HCT116 (cell line): ENCODE measurements around the gene FAH. TPM values are rescaled to one million over a fixed set of nuclear protein-coding genes. Genes with fewer than 3 reads are reported as not detected.

Experiments
- ATAC-seq: fragments of 200-7000 bp; cut with Tn5 transposase; 2 replicates; pipeline ENCODE4 v1.9.1; 2020; ENCODE audit warnings: mild to moderate bottlenecking, moderate library complexity
- BruUV-seq: library from RNA; stranded (reverse); fragments of 400-500 nt; replicated peaks from 2 replicates; lab custom pipeline; 2021; lab: Mats Ljungman, UMichigan
- CTCF ChIA-PET: fragments of 300-600 bp; sonication (Branson Sonifier 250); formaldehyde crosslinking; loops from one replicate; lab custom pipeline; 2021; ENCODE audit warnings: antibody characterized with exemption; lab: Charles Lee
- POLR2A ChIA-PET: fragments of 300-600, 350-600 bp; sonication (Branson Sonifier 250); formaldehyde crosslinking; loops from one replicate; lab custom pipeline; 2021; ENCODE audit warnings: antibody characterized with exemption; lab: Charles Lee
- RAD21 ChIA-PET, 2 experiments: fragments of 300-600 bp; sonication (Branson Sonifier 250); formaldehyde crosslinking; loops; one replicate each; lab custom pipeline; 2023; ENCODE audit warnings: low total read pairs in 2 of 2; ENCODE audit not compliant: uncharacterized antibody in 2 of 2, unreplicated experiment in 2 of 2, low non-redundant PET in 1 of 2; lab: Charles Lee
- DNase-seq: peaks from one replicate; pipeline ENCODE4 v3.0.0-alpha.2; 2010; ENCODE audit warnings: low read depth, low spot score
- H2AFZ ChIP-seq: fragments of 200-600 bp; shearing (Covaris generic), sonication (generic); 2 replicates; pipeline ENCODE4 v1.6.1; 2017; ENCODE audit warnings: low read depth, mixed run types, mixed read lengths, antibody characterized with exemption, low read length; ENCODE audit not compliant: poor library complexity, severe bottlenecking
- H3K27ac ChIP-seq: 2 replicates; pipeline ENCODE4 v1.5.1; 2012; ENCODE audit warnings: low read depth, low read length
- H3K27me3 ChIP-seq: fragments of 200-600 bp; sonication (generic); 2 replicates; pipeline ENCODE4 v1.6.1; 2016; ENCODE audit warnings: mixed run types, low read length, mixed read lengths; ENCODE audit not compliant: insufficient read depth
- H3K36me3 ChIP-seq, 2 experiments: fragments of 200-500 bp in 1 of 2; fragments of 200-600 bp in 1 of 2; sonication (Bioruptor generic) in 1 of 2; sonication (generic) in 1 of 2; 2 replicates each; pipeline versions ENCODE4 v1.5.1 to v1.6.1; 2014 to 2016; ENCODE audit warnings: low read length in 2 of 2, inconsistent platforms in 1 of 2, mixed read lengths in 1 of 2, mixed run types in 1 of 2; ENCODE audit not compliant: insufficient read depth in 2 of 2, control insufficient read depth in 1 of 2
- H3K4me1 ChIP-seq, 2 experiments: fragments of 200-600 bp in 1 of 2; sonication (generic) in 1 of 2; 2 replicates each; pipeline versions ENCODE4 v1.5.1 to v1.6.1; 2012 to 2017; ENCODE audit warnings: low read length in 2 of 2, inconsistent platforms in 1 of 2, mild to moderate bottlenecking in 1 of 2, mixed read lengths in 1 of 2, mixed run types in 1 of 2, moderate library complexity in 1 of 2; ENCODE audit not compliant: insufficient read depth in 2 of 2, control insufficient read depth in 1 of 2
- H3K4me2 ChIP-seq: fragments of 200-600 bp; sonication (generic); 2 replicates; pipeline ENCODE4 v1.6.1; 2017; ENCODE audit warnings: mixed run types, low read length, mixed read lengths
- H3K4me3 ChIP-seq, 2 experiments: fragments of 200-600 bp in 1 of 2; sonication (generic) in 1 of 2; replicated peaks in 1 of 2; 2 replicates each; pipeline ENCODE4 v1.5.1; 2011 to 2016; ENCODE audit warnings: low read length in 2 of 2, control low read depth in 1 of 2, low read depth in 1 of 2, mild to moderate bottlenecking in 1 of 2, mixed read lengths in 1 of 2, mixed run types in 1 of 2
- H3K79me2 ChIP-seq: fragments of 200-600 bp; sonication (generic); 2 replicates; pipeline ENCODE4 v1.6.1; 2017; ENCODE audit warnings: mild to moderate bottlenecking, mixed run types, low read length, moderate library complexity, mixed read lengths; ENCODE audit not compliant: insufficient read depth
- H3K9ac ChIP-seq: fragments of 200-600 bp; sonication (generic); 2 replicates; pipeline ENCODE4 v1.6.1; 2016; ENCODE audit warnings: low read length, mixed read lengths
- H3K9me2 ChIP-seq: fragments of 200-600 bp; sonication (generic), shearing (Covaris generic); 2 replicates; pipeline ENCODE4 v1.6.1; 2017; ENCODE audit warnings: mixed run types, mild to moderate bottlenecking, moderate library complexity; ENCODE audit not compliant: insufficient read depth
- H3K9me3 ChIP-seq, 2 experiments: fragments of 200-500 bp in 1 of 2; fragments of 200-600 bp in 1 of 2; sonication (Bioruptor generic) in 1 of 2; sonication (generic) in 1 of 2; 2 replicates each; pipeline ENCODE4 v1.6.1; 2014 to 2017; ENCODE audit warnings: low read length in 2 of 2, mixed read lengths in 2 of 2, inconsistent platforms in 1 of 2, low read depth in 1 of 2, mild to moderate bottlenecking in 1 of 2, mixed run types in 1 of 2, moderate library complexity in 1 of 2; ENCODE audit not compliant: control insufficient read depth in 1 of 2, insufficient read depth in 1 of 2
- H4K20me1 ChIP-seq: fragments of 200-600 bp; sonication (generic), shearing (Covaris generic); 2 replicates; pipeline ENCODE4 v1.6.1; 2017; ENCODE audit warnings: mixed run types, mild to moderate bottlenecking, moderate library complexity; ENCODE audit not compliant: insufficient read depth
- CBX3 ChIP-seq: IDR thresholded peaks from 2 replicates; pipeline ENCODE4 v1.6.1; 2012; ENCODE audit warnings: low read depth
- EGR1 ChIP-seq: IDR thresholded peaks from 2 replicates; pipeline ENCODE4 v1.6.1; 2012; ENCODE audit warnings: low read depth
- ELF1 ChIP-seq: IDR thresholded peaks from 2 replicates; pipeline ENCODE4 v1.6.1; 2012; ENCODE audit warnings: low read depth, borderline replicate concordance
- EZH2 ChIP-seq: fragments of 200-600 bp; sonication (generic); IDR thresholded peaks from 2 replicates; pipeline ENCODE4 v1.6.1; 2017; ENCODE audit warnings: antibody characterized with exemption, mixed run types
- POLR2A ChIP-seq: IDR thresholded peaks from 2 replicates; pipeline ENCODE4 v1.7.0; 2011; ENCODE audit warnings: borderline replicate concordance; ENCODE audit not compliant: insufficient read depth, insufficient read length; ENCODE audit errors: extremely low read depth
- POLR2AphosphoS5 ChIP-seq: IDR thresholded peaks from 2 replicates; pipeline ENCODE4 v1.6.1; 2011; ENCODE audit warnings: mild to moderate bottlenecking, low read depth, low read length, moderate library complexity
- RAD21 ChIP-seq: IDR thresholded peaks from 2 replicates; pipeline ENCODE4 v1.6.1; 2012; ENCODE audit warnings: low read depth, mild to moderate bottlenecking
- SP1 ChIP-seq: IDR thresholded peaks from 2 replicates; pipeline ENCODE4 v1.6.1; 2012; ENCODE audit warnings: low read depth
- SRF ChIP-seq: IDR thresholded peaks from 2 replicates; pipeline ENCODE4 v1.6.1; 2012; ENCODE audit warnings: low read depth
- TCF7L2 ChIP-seq: IDR thresholded peaks from 2 replicates; pipeline ENCODE4 v1.7.0; 2011; ENCODE audit warnings: borderline replicate concordance, inconsistent platforms; ENCODE audit not compliant: insufficient read depth, insufficient read length; ENCODE audit errors: extremely low read depth
- YY1 ChIP-seq: IDR thresholded peaks from 2 replicates; pipeline ENCODE4 v1.6.1; 2011; ENCODE audit warnings: low read length, low read depth, moderate library complexity, mild to moderate bottlenecking; ENCODE audit not compliant: insufficient replicate concordance; ENCODE audit errors: extremely low read depth
- ZFX ChIP-seq: fragments of 450-650 bp; IDR thresholded peaks from 2 replicates; pipeline ENCODE4 v1.6.1; 2017
- ZNF274 ChIP-seq: fragments of 200-500 bp; sonication (Bioruptor generic); IDR thresholded peaks from 2 replicates; pipeline ENCODE4 v1.6.1; 2014; ENCODE audit warnings: mild to moderate bottlenecking, low read depth, low read length, inconsistent platforms
- intact Hi-C: fragments of 100-400 bp; cut with micrococcal nuclease; formaldehyde crosslinking; loops from 2 replicates; pipeline ENCODE4 v1.10.0; 2022
- total RNA-seq: library from RNA; stranded (reverse); gene quantifications from one replicate; pipeline ENCODE4 v1.2.1, GENCODE V29; 2021; ENCODE audit not compliant: unreplicated experiment
- TF ChIP-seq, protein P1 (sequence below): IDR thresholded peaks from 2 replicates; pipeline ENCODE4 v1.6.1; 2012; ENCODE audit warnings: low read depth
- TF ChIP-seq, protein P2 (sequence below), 3 experiments: fragments of 200-600 bp in 1 of 3; sonication (generic) in 1 of 3; IDR thresholded peaks in 2 of 3; conservative IDR thresholded peaks in 1 of 3; 2 replicates each; pipeline ENCODE4 v1.5.1; 2012 to 2017; ENCODE audit warnings: low read depth in 2 of 3, low read length in 2 of 3, antibody characterized with exemption in 1 of 3, borderline replicate concordance in 1 of 3, control low read depth in 1 of 3, mild to moderate bottlenecking in 1 of 3, mixed read lengths in 1 of 3, mixed run types in 1 of 3, moderate library complexity in 1 of 3; ENCODE audit not compliant: insufficient read depth in 1 of 3

FAH gene
- total RNA-seq, 1 experiment from 2014 or later, result 20.0 TPM

DNA sequence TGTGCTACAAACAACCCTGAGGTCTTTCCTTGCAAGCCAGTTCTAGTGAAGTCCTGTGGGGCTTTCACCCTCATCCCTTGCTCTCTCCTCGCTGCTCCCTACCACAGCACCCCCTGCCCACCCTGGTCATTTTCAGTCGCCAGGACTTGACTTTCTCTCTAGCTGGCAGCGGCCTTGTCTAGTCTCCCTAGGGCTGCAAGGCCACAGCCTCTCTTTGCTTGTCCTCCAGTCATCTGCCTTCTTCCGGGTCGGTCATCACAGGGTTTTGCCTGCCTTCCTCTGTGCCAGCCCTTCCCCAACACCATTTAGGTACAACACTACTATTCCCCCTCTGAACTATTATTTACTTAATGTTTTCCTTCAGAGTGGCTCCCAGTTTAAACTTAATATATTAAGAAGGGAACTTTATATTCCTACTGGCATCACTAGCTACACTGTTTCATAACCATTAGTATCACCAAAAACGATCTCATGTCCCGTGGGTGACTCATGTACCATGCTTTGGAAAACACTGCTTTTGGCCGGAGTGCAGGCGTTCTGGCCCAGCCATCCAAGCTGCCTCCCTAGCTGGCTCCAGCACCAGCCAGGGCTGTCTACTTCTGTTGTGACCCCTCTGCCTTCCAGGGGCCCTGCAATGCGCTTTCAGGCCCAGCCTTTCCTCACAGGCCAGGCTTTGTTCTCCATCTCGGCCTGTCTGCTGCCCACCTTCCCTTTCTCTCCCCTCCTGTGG, 21.4 kb downstream of the FAH start:
- H2AFZ ChIP-seq, result no peak overlapping the region
- ChIA-PET RAD21 (no interaction called here), CTCF (interaction anchor here (0.7 to 2.1 kb wide), 4 partner anchors 406 to 834 kb away, joined by 4 to 6 read pairs (median 5); no protein-coding TSS in a partner anchor)
- no peaks in the 10 kb centered on the region for H3K9me3 ChIP-seq
- TF ChIP-seq SRF (no peak), EGR1 (no peak), TCF7L2 (no peak), RAD21 (no peak), ZFX (no peak)
- TF ChIP-seq, all 23 proteins: peak for 0
- Histone ChIP-seq H3K79me2 (no peaks in the 10 kb centered on the region), H3K4me1 (peaks cover 0 to 6% of the 10 kb centered on the region in 2 experiments; a peak in 2 of 4 replicates), H3K4me3 (no peak overlapping the region), H3K27me3 (no peaks in the 10 kb centered on the region), H3K27ac (no peak overlapping the region), H3K36me3 (no peaks in the 10 kb centered on the region), H3K9me2 (no peaks in the 10 kb centered on the region), H4K20me1 (no peaks in the 10 kb centered on the region), H3K9ac (no peak overlapping the region), H3K4me2 (no peak overlapping the region)
- DNase-seq, result no peak
- no peak for ATAC-seq
- POLR2A ChIA-PET, result no interaction called here
- no TSS peak for BruUV-seq
- intact Hi-C loops, result loop anchor here (5.0 to 10.0 kb wide), 4 partner anchors 279 to 792 kb away; partner anchors contain the start of gene MTHFS

DNA sequence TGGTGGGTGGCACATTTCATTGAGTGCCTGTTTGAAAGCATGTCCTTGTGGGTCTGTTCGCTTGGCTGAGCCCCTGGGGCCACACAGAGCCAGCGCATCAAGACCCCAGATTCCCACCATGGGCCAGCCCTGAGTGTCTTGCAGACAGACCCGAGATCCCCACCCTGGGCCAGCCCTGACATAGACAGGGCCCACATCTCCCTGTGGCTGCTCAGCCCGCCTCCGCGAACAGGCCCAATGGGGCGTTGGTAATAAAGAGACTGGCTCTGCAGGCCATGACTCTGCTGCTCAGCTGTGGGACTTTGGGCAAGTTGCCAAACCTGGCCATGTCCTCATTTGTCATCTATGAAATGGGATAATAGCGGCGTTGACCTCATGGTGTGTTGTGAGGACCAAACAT, 22.6 kb downstream of the FAH start:
- Histone ChIP-seq H3K4me2 (no peak overlapping the region), H3K9me3 (no peaks in the 10 kb centered on the region), H3K9me2 (no peaks in the 10 kb centered on the region), H3K27me3 (no peaks in the 10 kb centered on the region), H3K79me2 (no peaks in the 10 kb centered on the region), H3K9ac (no peak overlapping the region), H3K4me3 (no peak overlapping the region), H3K4me1 (peaks cover 0 to 10% of the 10 kb centered on the region in 2 experiments; a peak in 2 of 4 replicates), H4K20me1 (no peaks in the 10 kb centered on the region), H2AFZ (no peak overlapping the region), H3K27ac (no peak overlapping the region), H3K36me3 (no peaks in the 10 kb centered on the region)
- intact Hi-C loops, result loop anchor here (10.0 kb wide), 3 partner anchors 281 to 581 kb away; partner anchors contain the start of gene MTHFS
- no peak for TF ChIP-seq ZNF274
- TF ChIP-seq SP1, result no peak
- no peak for TF ChIP-seq POLR2A
- TF ChIP-seq YY1, result no peak
- no peak for TF ChIP-seq ELF1
- no peak for TF ChIP-seq EZH2
- no peak for TF ChIP-seq CBX3
- TF ChIP-seq, protein P1, sequence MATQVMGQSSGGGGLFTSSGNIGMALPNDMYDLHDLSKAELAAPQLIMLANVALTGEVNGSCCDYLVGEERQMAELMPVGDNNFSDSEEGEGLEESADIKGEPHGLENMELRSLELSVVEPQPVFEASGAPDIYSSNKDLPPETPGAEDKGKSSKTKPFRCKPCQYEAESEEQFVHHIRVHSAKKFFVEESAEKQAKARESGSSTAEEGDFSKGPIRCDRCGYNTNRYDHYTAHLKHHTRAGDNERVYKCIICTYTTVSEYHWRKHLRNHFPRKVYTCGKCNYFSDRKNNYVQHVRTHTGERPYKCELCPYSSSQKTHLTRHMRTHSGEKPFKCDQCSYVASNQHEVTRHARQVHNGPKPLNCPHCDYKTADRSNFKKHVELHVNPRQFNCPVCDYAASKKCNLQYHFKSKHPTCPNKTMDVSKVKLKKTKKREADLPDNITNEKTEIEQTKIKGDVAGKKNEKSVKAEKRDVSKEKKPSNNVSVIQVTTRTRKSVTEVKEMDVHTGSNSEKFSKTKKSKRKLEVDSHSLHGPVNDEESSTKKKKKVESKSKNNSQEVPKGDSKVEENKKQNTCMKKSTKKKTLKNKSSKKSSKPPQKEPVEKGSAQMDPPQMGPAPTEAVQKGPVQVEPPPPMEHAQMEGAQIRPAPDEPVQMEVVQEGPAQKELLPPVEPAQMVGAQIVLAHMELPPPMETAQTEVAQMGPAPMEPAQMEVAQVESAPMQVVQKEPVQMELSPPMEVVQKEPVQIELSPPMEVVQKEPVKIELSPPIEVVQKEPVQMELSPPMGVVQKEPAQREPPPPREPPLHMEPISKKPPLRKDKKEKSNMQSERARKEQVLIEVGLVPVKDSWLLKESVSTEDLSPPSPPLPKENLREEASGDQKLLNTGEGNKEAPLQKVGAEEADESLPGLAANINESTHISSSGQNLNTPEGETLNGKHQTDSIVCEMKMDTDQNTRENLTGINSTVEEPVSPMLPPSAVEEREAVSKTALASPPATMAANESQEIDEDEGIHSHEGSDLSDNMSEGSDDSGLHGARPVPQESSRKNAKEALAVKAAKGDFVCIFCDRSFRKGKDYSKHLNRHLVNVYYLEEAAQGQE, result no peak
- TF ChIP-seq, protein P2, sequence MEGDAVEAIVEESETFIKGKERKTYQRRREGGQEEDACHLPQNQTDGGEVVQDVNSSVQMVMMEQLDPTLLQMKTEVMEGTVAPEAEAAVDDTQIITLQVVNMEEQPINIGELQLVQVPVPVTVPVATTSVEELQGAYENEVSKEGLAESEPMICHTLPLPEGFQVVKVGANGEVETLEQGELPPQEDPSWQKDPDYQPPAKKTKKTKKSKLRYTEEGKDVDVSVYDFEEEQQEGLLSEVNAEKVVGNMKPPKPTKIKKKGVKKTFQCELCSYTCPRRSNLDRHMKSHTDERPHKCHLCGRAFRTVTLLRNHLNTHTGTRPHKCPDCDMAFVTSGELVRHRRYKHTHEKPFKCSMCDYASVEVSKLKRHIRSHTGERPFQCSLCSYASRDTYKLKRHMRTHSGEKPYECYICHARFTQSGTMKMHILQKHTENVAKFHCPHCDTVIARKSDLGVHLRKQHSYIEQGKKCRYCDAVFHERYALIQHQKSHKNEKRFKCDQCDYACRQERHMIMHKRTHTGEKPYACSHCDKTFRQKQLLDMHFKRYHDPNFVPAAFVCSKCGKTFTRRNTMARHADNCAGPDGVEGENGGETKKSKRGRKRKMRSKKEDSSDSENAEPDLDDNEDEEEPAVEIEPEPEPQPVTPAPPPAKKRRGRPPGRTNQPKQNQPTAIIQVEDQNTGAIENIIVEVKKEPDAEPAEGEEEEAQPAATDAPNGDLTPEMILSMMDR (IDR thresholded peaks at IDR 0.05 in 2 of 3, conservative IDR thresholded peaks at IDR 0.05 in 1 of 3; ENCODE audit: borderline replicate concordance in 1 of 3, insufficient read depth in 1 of 3, low read depth in 2 of 3, low read length in 2 of 3), result no peak
- TF ChIP-seq POLR2AphosphoS5, result no peak
- TF ChIP-seq SRF, result no peak
- ChIA-PET CTCF (no interaction called here), POLR2A (no interaction called here), RAD21 (no interaction called here)
- no peak for ATAC-seq
- BruUV-seq, result no TSS peak
- DNase-seq, result no peak
